GM23248 (cell line): Measurements from ENCODE around the gene STYK1.

Experiments used
- EZH2 ChIP-seq: fragments of 200-600 bp; sonication (generic); IDR thresholded peaks from 2 replicates; pipeline ENCODE4 v1.6.1; 2018; ENCODE audit warnings: antibody characterized with exemption, mild to moderate bottlenecking; ENCODE audit not compliant: insufficient read depth, poor library complexity, severe bottlenecking
- EZH2phosphoT487 ChIP-seq: fragments of 200-600 bp; sonication (generic); IDR thresholded peaks from 2 replicates; pipeline ENCODE4 v1.6.1; 2018; ENCODE audit warnings: antibody characterized with exemption, moderate library complexity, mild to moderate bottlenecking, low read depth; ENCODE audit not compliant: insufficient read depth

- TF ChIP-seq EZH2phosphoT487: no peak
- no peak for TF ChIP-seq EZH2
Observed at GRCh38 chr12:10722905-10723746, 49.3 kb upstream of the STYK1 start, which contains the start of gene YBX3.
